ENCODE data around the gene TMEM38B.

TMEM38B gene, protein sequence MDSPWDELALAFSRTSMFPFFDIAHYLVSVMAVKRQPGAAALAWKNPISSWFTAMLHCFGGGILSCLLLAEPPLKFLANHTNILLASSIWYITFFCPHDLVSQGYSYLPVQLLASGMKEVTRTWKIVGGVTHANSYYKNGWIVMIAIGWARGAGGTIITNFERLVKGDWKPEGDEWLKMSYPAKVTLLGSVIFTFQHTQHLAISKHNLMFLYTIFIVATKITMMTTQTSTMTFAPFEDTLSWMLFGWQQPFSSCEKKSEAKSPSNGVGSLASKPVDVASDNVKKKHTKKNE

DNA sequence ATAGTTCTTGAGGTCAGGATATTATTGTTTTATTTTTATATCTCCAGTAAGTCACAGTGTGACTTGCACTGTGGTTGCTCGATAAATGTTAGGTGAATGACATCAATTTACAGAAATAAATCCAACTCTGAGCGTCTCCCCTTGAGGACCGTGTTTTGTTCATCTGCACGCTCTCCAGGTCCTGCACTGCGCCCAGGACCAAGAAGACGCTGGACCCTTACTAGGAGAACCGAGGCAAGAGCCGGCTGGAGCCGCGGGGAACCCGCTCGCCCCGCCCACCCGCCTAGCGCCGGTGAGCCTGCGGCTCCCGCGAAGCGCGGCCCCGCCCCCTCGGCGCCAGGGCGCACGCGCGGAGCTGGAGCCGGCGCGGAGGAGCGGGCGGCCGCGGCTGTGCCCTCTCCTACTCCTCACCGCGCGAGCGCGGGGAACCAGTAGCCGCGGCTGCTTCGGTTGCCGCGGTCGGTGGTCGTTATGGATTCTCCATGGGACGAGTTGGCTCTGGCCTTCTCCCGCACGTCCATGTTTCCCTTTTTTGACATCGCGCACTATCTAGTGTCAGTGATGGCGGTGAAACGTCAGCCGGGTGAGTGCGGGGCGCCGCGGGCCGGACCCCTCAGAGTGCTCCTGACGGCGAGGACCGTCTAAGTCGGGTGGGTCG lies at the start of gene TMEM38B:
TSS of gene TMEM38B (plus strand) at position 352 of the 658 bp plus-strand sequence. CDS start at position 472, 120 bp downstream.
- peak; percentile 60 for DNase-seq

DNA sequence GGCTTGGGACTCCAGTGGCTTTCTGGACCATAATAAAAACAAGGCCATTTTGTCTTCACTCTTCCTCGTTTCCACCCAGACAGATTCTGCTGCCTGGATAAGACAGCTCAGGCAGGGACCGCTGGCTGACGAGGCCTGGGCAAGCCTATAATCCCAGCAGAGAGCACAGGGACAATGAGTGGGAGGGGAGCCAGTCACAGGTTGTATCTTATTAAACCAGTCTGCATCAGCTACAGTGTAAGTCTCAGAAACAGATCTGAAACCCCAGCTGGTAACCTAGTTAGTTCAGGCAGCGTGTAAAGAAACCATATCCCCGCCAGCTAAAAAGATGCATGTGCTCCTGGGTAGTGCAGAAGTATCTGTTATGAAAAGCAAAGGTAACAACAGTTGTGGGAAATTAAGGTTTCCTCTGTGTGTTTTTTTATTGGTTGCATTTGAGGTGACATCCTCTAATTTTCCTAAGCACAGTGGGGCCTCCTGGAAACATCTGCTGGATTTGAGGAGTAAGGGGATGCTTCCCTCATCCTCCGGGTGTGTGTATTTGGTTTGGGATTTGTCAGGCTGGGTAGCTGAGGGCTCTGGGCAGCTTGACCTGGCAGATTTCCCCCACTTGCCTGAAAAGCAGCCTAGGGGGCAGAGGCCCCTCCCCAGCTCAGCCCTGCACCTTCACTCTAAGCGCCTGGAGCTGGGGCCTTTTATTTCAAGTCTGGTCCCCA lies 47.3 kb upstream of the TMEM38B start:
- no peak for DNase-seq

DNA sequence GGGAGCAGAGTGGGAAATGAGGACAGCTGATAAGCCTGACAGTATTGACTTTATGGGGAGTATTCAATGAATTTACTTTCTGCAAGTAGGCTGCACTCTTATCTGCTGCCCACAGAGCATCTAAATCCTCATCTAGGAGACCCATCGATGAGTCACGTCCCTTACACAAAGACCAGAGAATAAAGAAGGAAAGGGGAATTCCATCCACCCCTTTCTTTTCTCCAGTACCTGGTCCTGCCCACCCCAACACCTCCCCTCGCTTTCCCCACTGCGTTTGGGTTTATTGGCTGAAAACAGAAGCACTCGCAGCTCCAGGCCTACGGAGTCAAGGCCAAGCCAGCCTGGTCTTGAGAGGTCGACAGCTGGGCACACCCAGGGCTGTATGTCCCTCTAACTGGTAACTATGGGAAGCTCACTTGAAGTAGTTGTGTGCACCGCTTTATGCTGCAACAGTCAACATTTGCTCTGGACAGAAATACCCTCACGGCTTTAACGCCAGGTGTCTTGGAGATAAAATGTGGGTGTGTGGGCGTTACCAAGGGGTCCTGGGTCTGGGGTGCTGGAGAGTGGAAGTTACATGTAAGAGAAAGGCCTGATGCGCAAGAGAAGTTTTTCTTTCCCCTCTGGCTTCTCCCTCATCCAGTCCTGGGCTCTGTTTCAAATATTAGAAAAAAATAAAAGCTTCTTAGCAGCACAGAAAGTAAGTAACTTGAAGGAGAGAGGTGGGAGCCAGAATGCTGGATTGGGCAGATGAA lies 46.6 kb upstream of the TMEM38B start:
- DNase-seq, result no peak

DNA sequence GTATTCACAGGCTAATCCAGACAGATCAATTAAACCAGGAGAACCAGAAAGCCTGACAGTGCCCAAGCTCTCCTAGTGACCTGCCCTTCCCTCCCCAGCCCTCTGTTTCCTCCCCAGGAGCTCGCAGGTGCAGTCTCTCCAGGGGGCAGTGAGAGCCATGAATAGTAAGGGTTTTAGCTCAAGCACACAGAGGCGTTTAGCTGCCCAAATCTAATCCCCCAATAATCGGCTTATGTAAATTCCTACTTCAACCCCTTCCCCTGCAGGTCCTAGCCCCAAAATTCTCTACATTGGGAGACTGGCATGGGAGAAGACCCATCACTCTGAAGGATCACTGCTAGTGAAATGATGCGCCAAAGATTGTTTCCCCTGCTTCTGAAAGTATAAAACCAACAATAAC lies 42.5 kb upstream of the TMEM38B start:
- DNase-seq, result no peak

DNA sequence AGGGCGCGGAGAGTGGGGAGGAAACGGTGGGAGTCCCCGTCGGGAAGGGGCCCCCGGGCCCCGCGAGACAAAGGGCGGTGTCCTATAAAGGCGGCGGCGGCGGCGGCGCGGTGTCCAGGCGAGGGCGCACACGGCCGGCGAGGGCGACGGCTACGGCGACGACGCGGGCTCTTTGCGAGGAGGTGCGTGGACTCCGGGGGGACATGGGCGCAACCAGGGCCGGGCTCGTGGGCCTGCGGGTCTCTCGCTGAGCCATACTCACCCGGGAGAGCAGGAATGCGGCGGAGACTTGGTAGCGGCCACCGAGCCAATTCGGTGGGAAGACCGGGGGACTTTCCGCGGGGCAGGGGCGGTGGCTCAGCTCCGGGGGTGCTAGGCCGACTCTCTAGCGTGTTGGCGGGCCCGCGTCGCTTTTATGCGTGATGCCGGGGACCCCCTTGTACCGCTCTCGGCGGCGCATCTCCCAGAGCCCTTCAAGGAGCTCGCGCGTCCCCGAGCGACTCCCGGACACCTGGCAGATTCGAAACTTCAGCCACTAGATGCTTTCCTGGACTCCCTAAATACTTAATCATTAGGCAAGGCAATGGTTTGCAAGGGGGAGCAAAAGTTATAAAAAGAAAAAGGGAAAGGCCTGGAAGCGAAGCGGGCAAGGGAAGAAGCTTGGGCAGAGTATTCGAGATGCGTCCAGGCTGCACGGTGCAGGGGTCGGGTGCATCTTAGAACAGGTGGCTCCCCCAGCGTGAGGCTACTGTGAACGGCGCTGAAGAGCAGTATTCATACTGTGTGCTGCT lies 38.0 kb upstream of the TMEM38B start:
- no peak for DNase-seq

DNA sequence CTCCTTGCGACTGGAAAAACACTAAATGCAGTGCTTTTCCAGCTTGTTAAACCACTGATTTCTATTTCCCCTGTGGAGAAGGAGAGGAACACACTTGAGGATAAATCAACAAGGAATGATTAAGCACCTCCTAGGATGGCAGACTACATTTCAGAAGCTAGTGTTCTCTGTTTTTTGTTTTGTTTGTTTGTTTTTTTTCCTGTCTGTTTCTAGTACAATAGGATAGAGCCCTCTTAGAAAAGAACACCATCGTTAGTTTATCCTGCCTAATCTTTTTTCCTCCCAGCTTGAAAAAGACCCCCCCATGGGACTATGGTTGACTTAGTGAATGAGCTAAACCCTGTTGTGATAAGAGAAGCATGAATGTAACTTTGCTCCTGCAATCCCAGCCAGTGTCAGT lies 36.0 kb upstream of the TMEM38B start:
- DNase-seq, result no peak

DNA sequence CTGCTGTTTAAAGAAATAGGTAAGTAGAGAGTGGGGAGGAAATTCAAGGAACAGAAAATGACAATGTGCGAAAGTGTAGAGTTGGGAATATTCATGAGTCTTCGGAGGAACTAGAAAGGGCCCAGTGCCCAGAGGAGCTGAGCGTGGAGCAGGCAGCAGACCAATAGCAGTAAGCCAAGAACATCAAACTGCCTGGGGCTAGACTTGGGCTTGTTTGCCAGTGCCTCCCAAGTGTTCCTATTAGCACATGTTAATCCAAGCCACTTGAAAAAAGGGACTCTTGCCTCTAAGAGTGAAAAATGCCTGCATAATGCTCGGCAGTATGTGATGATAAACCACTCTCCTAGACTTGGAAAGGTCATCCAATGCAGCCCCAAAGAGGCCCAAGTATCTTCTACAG lies 33.3 kb upstream of the TMEM38B start:
- DNase-seq, result no peak

DNA sequence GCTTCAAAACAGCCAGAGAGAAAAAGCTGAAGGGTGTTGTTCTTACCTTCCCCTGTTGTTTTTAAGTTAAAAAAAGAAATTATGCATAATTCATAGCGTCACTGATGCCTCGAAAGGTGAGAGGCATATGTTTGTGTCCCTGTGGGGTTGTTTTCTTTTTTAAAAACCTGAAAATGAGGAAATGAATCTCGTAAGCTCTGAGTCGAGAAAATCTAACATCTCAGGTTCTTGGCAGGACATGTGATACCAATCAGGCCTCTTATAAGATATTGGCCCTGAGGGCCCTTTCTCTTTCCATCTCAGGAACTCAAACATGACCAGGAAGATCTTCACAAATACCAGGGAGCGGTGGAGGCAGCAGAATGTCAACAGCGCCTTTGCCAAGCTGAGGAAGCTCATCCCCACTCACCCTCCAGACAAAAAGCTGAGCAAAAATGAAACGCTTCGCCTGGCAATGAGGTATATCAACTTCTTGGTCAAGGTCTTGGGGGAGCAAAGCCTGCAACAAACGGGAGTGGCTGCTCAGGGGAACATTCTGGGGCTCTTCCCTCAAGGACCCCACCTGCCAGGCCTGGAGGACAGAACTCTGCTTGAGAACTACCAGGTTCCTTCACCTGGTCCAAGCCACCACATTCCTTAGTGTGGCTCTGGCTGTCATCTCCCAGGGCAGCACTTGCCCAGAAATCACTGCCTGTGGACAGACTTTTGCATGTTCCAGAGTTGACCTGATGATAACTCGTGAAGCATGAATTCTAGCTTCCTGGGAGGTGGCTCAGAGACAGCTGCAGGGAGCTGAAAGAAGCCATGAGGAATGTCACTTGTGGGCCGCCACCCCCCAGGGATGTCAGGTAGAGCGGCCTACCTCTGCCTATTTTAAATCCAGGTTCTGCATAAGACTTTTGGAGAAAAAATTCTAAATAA lies 31.9 kb upstream of the TMEM38B start, which contains the start of gene TAL2:
TSS of gene TAL2 (plus strand) at position 274 of the 921 bp plus-strand sequence. CDS start at position 314, 40 bp downstream.
- no peak for DNase-seq

DNA sequence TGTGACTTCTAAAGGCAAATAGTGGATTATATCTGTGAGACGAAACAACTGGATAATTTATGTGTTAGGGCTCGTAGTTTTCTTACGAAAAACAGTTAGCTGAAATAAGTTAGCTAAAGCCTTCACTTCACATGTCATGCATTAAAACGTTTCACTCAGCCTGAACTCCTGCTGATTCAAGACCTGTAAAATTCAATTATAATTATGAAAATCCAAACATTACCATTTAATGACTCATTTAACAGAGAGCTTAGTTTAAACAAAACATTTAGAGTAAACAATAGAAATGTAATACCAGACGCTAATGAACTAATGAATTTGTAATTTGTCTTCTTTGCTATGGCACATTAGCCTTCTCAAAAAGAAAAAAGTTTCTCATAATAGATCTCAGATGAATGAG lies 30.4 kb upstream of the TMEM38B start:
- no peak for DNase-seq

DNA sequence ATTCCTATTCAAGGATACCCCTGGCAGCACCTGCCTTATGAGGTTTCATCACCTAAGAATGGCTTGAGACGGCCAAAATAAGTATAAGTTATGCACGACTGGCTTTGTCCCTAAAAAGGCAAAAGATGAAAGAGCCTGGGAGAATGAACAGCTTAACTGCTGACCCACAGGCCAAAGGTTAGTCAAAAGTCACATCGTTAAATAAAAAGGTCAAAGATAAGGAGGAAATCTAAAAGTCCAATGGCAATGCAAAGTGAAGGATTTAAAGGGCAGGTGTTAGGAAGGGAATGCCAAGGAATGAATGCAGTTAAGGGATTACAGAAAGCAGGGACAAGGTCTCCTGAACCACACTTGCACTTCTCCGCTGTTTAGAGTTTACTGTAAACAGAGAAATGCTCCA lies 26.5 kb upstream of the TMEM38B start:
- no peak for DNase-seq

DNA sequence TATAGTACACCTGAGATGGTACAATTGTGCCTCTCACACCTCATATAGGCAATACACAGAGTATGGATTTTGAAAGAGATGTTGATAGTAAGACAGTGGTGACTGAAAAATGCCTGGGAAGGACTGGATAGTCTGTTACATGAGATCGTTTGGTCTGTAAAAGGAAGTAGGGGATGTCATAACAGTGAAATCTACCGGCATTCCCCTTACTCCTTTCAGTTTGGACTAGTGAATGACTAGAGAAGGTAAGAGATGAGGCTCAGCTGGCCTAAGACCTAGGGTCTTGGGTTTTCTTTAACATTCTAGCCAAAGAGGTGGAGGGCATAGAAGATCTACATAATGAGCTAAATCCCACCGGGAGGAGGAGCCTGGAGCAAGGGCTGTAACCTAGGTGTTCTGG lies 24.0 kb upstream of the TMEM38B start:
- DNase-seq, result no peak

DNA sequence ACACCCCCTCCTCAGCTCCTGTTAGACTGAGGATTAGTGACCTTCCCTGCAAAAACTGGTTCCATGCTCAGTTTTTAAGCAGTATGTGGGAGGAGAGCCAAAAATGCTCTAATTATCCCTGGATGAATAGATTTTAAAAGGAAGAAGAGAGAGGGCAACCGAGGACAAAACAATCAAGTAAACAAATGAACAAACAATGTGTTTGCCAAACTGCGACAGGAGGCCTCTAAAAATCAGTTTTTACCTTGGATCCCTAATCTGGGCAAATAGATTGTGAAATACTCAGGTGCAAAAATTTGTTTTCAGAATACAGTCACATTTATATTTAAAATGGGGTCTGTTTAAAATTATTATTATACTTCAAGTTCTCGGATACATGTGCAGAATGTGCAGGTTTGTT lies 23.6 kb upstream of the TMEM38B start:
- DNase-seq, result no peak

DNA sequence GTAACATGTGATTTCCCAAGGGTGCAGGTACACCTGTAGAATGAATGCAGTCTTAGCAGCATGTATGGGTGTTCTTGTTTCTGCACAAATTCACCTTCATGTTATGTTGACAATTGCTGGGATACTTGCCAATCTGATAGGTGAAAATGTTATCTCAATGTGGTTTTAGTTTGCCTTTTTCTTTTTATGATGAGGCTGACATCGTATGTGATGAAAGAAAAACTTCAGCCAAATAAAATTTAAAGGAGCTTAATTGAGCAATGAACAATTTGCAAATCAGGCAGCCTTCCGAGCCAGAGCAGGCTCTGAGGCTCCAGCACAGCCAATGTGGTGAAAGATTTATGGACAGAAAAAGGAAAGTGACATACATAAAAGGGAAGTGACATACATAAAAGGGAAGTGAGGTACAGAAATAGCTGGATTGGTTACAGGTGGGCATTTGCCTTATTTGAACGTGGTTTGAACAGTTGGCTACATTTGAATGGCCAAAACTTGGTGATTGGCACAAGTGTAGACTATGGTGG lies 21.6 kb upstream of the TMEM38B start:
- peak; percentile 98 for DNase-seq

DNA sequence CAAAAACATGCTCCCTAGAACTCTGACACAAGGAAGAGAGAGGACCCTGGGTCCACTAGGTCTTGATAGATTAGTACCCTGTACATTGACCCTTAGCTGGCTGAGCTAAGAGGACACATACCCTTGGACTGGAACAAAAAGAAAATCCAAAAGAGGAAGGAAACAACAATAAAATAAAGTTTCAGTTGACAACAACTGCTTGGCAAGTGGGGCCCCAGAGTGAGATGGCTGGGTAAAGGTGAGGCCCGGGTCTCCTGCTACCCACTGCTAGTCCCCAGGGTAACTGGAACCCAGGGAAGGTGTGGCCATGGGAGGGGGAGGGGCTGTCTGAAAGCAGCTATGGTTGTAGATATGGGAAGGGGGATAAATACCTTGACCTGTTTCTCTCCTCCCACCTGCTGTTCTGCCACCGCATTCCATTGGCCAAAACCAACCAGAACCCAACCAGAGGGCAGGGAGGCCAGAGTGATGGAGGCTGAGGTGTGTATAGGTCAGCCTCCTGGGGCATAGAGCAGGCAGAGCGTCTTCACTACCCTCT lies 20.4 kb upstream of the TMEM38B start:
- DNase-seq, result peak; percentile 75

DNA sequence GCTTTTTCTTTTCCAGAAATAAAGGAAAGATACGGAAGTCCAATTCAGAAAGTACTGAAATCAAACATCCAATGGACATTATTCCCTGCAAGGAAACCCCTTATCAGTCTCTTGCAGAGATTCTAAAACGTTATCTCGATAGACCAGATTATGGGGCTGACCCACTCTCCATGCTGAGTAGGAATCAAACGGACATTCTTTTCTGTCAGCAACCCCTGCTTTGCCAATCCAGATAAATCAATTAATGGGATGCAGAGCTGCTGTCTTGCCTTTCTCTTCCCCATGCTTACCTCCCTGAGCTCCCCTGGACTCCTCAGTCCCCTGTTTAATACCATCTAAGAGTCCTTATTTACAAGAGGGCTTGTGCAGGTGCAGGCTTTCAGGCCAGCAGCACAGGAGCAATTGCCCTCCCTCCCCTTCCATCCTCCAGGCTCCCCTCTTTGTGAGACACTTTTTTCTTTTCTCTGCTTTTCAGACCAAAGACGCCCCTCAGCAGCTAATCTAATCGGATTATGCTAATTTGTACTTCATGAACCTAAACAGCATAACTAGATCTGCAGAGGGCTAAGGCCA lies 17.9 kb upstream of the TMEM38B start:
- no peak for DNase-seq

DNA sequence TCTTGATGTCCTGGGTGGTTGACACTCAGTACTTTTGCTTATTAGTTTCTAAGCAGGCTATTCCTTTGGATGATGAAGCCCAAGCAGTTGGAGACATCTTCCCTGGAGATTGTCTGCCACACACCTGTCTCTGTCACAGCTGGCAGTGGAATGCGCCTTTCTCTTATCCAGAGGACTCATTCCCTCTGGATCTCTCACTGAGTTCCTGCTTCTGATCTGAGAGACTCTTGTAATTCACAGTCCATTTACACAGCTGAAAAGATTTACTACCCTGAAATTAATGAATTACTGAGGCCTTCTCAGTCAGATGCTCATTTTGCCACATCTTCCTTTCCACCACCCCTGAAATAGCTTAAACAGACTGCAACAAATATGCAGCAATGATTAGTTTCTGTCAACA lies 16.2 kb upstream of the TMEM38B start:
- DNase-seq, result no peak

DNA sequence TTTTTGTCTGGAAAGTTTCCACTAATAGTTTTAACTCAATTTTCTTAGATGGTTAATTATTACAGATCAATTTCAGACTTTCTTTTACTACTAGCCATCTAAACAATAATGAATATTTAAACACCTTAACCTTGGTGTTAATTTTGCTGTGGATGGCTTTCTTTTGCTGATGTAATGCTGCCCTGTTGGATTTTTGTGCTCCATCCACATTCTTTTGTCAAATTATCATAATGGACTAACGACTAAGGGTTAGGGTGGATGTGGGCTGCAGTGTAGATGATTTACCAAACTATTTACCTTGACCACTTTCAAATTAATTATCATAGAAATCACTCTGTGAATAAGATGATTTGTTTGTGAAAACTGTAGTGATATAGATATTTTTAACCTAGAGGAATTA lies 15.6 kb upstream of the TMEM38B start:
- DNase-seq, result no peak

DNA sequence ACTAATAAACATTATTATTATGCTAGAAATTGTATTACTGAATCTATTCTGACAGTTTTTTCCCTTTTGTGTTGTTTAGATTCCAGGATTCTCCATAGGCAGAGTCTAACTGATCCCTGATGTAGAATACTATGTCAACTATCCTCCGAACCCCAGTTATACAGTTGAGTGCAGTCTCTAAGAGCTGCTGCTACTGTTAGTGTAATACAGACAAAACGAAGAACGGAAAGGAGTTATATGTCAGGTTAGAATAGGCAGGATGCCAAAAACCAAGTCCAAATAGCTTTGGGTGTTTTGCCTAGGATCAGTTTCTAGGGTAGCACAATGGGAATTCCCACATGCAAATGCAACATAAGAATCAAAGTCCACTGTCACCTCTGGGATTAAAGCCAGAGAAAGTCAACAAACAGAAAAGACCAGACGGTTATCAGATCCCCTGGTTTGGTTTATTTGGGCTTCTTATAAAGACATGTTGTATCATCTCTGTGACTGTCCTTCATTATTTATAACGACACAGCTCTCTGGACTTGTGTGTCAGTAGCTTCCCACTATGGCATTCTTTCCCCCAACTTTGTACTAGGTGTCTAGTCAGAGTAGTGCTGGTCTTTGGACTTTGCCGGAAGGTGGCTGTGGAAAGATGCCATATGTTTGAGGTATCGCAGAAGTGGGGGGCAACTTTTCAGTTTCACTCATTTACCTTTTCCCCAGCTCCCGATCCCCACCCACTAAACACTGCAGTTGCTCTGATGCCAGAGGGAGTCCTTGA lies 14.9 kb upstream of the TMEM38B start:
- no peak for DNase-seq

DNA sequence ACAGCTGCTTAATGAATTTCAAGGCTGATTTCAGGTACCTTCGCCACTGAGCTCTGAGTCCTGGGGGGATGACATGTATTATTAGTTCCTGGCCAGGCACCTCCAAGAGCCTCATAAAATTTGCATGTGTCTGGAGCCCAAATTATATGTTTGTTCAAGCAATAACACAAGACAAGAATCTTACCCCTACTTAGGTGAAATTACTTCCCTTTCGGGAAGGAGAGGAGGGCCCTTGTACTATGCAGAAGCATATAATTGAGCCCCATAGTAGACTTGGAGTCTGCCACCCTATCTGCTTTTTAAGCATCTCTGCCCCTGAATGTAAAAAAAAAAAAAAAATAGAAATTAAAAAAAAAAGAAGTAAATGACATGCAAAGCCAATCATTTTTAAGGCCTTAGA lies 13.0 kb upstream of the TMEM38B start:
- no peak for DNase-seq

DNA sequence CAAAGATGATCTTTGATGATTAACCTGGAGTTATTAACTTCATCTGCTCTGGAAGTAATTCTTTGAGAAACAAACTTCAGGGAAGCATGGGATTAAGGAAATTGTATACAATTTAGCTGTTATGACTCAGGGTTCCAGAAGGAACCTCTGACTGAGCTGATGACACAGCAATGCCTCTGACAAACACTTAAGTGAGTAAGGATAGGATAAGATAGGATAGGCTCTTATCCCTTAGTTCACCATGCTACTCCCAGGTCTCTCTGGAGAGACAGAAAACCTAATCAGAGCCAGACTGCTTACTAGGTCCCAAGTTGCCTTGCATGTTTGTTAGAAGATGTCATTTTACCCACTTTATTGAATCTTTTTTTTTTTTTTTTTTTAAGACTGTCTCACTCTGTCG lies 12.6 kb upstream of the TMEM38B start:
- no peak for DNase-seq
